PC-3 (cell line): Measurements from ENCODE around the gene ATP8B3.

Experiments used
- CTCF ChIP-seq: fragments of 300-600 bp; sonication (generic); conservative IDR thresholded peaks from 2 replicates; pipeline ENCODE4 v1.5.1; 2017; ENCODE audit warnings: antibody characterized with exemption, low read depth, mild to moderate bottlenecking, low read length
- EZH2 ChIP-seq: fragments of 300-600 bp; sonication (generic); IDR thresholded peaks from one replicate; pipeline ENCODE4 v1.6.1; 2017; ENCODE audit warnings: antibody characterized with exemption, mild to moderate bottlenecking, low read length; ENCODE audit not compliant: unreplicated experiment

GRCh38 chr19:1754636-1755466 lies 57.2 kb downstream of the ATP8B3 start:
- TF ChIP-seq EZH2, result no peak
- TF ChIP-seq CTCF, result no peak
